AG04449 (cell line): Measurements from ENCODE around the gene SPPL3.
A peak's percentile ranks its signal among the peaks of the same experiment; 100 is the strongest.

ENCODE experiments used
- CTCF ChIA-PET: fragments of 350-600 bp; formaldehyde crosslinking; extraction: SDS; loops from one replicate; lab custom pipeline; 2021; ENCODE audit warnings: antibody characterized with exemption; lab: Yijun Ruan, JAX
- POLR2A ChIA-PET: fragments of 400-600, 350-600 bp; formaldehyde crosslinking; extraction: SDS; loops from one replicate; lab custom pipeline; 2020; ENCODE audit warnings: antibody characterized with exemption, inconsistent platforms; lab: Yijun Ruan, JAX
- DNase-seq: peaks from one replicate; pipeline ENCODE4 v3.0.0-alpha.2; 2010; ENCODE audit warnings: low read depth, low spot score
- H3K4me3 ChIP-seq: 2 replicates; pipeline ENCODE4 v1.5.1; 2011; ENCODE audit warnings: low read depth, mild to moderate bottlenecking, control low read depth, low read length
- CTCF ChIP-seq: IDR thresholded peaks from one replicate; pipeline ENCODE4 v1.5.1; 2011; ENCODE audit warnings: mild to moderate bottlenecking, moderate library complexity, low read length, control low read depth, inconsistent platforms; ENCODE audit not compliant: insufficient read depth; ENCODE audit errors: missing control alignments

Gene SPPL3

DNA sequence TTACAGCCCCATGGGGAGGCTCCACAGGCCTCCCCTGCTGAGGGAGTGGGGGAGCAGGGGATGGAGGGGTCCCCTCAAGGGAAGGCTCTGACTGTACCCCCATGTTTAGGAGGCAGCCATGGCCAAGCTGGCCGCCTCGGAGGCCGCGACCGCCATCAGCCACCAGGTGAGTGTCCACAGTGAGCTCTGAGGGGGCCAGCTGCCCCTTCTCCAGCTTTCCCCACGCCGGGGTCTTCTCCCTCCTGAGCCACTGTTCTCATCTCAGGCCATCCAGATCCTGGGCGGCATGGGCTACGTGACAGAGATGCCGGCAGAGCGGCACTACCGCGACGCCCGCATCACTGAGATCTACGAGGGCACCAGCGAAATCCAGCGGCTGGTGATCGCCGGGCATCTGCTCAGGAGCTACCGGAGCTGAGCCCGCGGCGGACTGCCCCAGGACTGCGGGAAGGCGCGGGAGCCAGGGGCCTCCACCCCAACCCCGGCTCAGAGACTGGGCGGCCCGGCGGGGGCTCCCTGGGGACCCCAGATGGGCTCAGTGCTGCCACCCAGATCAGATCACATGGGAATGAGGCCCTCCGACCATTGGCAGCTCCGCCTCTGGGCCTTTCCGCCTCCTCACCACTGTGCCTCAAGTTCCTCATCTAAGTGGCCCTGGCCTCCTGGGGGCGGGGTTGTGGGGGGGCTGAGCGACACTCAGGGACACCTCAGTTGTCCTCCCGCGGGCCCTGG, 165.0 kb downstream of the SPPL3 start:
- POLR2A ChIA-PET: no interaction called here

DNA sequence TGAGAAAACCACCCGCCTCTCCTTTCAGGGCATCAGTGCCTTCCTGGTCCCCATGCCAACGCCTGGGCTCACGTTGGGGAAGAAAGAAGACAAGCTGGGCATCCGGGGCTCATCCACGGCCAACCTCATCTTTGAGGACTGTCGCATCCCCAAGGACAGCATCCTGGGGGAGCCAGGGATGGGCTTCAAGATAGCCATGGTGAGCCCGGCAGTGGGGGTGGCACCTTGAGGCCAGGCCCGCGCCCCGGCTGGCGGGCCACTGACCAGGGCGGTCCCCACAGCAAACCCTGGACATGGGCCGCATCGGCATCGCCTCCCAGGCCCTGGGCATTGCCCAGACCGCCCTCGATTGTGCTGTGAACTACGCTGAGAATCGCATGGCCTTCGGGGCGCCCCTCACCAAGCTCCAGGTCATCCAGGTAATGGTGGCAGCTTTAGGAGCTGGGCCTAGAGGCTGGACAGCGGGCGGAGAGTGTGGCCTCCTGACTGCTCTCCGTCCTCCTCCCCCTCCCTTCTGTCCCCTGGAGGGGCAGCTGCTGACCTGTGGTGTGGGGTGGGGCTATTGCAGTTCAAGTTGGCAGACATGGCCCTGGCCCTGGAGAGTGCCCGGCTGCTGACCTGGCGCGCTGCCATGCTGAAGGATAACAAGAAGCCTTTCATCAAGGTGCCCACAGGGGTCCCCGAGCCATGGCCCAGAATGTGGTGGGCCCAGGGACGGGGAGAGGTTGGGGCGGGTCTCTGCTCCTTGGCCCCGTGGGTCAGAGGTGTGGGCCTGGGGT, 165.7 kb downstream of the SPPL3 start:
- TF ChIP-seq CTCF: no peak
- CTCF ChIA-PET: interaction anchor here (0.7 to 4.5 kb wide), 6 partner anchors 9 to 234 kb away, joined by 3 to 33 read pairs (median 4); no protein-coding TSS in a partner anchor
- no peak for DNase-seq
- POLR2A ChIA-PET: no interaction called here
- H3K4me3 ChIP-seq: no peak overlapping the region

More for the DNA sequence above, 165.0 kb downstream of the SPPL3 start:
- CTCF ChIA-PET: interaction anchor here (0.7 to 4.5 kb wide), 3 partner anchors 90 to 233 kb away, joined by 3 to 33 read pairs (median 3); no protein-coding TSS in a partner anchor
- no peak for DNase-seq
- no peak overlapping the region for H3K4me3 ChIP-seq
- TF ChIP-seq CTCF: no peak

DNA sequence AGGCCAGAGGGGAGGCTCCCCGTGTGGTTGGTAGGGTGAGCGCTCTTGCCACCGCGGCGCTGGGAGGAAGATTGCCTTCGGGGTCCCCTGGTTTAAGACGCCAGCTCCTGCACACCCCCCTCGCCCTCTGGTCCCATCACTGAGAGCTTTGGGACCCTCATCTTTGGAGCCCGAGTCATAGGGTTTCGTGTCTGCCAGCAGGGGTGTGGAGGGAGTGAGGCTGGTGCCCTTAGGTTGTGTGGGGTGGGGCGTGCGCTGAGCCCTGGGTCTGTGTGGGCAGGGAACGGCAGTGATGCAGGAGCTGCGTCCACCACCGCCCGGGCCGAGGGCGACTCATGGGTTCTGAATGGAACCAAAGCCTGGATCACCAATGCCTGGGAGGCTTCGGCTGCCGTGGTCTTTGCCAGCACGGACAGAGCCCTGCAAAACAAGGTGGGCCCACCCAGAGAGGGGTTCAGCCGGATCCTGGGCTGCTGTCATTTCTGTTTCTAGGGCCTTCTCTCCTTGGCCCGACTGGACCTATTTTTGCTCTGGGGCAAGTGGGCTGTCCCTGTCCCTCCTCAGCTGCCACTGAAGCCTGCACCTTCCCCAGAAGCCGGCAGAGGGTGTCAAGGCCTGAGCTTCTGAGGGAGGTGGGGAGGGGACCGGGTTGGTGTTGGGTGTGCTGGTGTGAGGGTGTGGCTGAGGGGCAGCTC, 166.5 kb downstream of the SPPL3 start:
- POLR2A ChIA-PET: no interaction called here
- CTCF ChIA-PET: interaction anchor here (0.7 to 4.5 kb wide), 4 partner anchors 10 to 235 kb away, joined by 3 to 33 read pairs (median 4); no protein-coding TSS in a partner anchor
- no peak overlapping the region for H3K4me3 ChIP-seq
- DNase-seq: no peak
- peak; percentile 59 for TF ChIP-seq CTCF

DNA sequence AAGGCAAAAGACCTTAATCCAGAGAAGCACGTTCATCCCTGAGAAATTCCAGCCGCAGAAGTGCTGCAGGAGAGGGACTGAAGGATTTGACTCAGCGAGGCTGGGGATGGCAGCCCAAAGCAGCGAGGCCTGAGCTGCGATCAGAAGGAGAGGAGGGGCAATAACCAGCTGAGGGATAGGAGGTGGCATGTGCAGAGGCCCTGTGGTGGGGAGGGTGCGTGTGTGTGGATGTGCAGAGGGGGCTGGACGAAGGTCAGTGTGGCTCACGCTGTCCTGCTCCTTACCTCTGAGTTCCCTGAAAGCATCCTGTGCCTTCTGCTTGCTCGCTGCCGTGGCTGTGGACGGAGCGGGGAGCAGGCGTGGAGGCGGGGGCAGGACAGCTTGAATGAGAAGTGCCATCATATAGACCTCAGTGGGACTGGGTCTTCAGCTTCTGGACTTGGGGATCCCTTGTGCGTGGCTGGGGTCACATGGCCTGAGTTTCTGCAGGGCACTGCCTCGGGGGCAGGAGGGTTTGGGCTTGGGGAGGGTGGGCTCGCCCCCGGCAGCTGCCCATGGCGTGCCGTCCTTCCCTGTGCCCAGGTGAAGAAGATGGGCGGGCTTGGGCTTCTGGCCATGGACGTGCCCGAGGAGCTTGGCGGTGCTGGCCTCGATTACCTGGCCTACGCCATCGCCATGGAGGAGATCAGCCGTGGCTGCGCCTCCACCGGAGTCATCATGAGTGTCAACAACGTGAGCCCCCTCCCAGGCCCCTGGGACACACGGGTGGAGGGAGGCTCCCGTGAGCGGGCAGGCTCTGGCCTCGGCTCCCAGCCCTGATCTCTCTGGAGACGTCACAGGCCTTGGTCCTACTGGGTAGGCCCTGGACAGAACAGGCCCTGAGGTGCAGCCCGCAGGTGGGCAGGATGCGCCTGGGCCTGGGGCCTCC, 167.5 kb downstream of the SPPL3 start:
- H3K4me3 ChIP-seq: no peak overlapping the region
- ChIA-PET POLR2A (no interaction called here), CTCF (interaction anchor here (1.5 to 4.5 kb wide), 2 partner anchors 231 to 236 kb away, joined by 5 to 33 read pairs; no protein-coding TSS in a partner anchor)
- DNase-seq: no peak
- TF ChIP-seq CTCF: no peak

DNA sequence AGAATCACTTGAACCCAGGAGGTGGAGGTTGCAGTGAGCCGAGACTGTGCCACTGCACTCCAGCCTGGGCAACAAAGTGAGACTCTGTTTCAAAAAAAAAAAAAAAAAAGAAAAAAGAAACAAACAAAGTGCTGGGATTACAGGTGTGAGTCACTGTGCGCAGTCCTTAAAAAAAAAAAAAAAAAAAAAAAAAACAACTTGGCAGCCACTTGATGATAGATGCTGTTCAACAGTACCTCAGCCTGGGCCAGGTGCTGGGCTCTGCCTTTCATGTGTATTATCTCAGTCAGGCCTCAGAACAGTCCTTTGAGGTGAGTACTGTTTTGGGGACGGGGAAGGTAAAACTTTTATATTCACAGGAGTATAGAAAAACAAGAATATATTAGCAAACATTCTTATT, 169.0 kb downstream of the SPPL3 start:
- ChIA-PET POLR2A (no interaction called here), CTCF (no interaction called here)

More for the DNA sequence above, 169.0 kb downstream of the SPPL3 start:
- H3K4me3 ChIP-seq: no peak overlapping the region
- no peak for TF ChIP-seq CTCF
- DNase-seq: no peak
